ENCODE results near the gene MYH4.

Gene MYH4

GRCh38 chr17:10421900-10422542, 47.3 kb downstream of the MYH4 start, which contains the start of gene MYH8:
Gene MYH8, minus strand, starts transcription at chr17:10421950. Its CDS starts 1,723 bp downstream, at chr17:10420227.
- no peak for DNase-seq (ENCODE audit: low read depth in 3 of 3)

- DNase-seq (ENCODE audit: low read depth in 3 of 3), result no peak
Observed at GRCh38 chr17:10421211-10421610, 48.1 kb downstream of the MYH4 start.

DNA sequence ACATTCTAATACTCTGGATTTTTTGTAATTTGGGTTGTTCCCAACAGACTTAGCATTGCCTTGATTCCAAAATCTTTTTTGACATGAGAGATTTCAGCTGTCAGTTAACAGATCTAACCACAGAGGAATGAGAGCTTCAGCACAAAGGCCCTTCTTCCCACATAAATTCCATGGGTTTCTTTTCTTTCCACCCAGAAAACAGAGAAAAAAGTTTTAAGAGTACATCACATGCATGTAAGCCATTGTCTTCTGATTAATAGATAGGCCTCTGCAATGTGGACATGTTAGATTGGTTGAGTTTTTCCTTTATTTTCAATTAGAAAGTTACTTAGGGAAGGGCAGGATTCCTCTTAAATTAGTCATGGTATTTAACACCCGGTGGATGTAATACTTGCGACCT, 48.5 kb downstream of the MYH4 start:
- DNase-seq (ENCODE audit: low read depth in 3 of 3), result no peak

DNA sequence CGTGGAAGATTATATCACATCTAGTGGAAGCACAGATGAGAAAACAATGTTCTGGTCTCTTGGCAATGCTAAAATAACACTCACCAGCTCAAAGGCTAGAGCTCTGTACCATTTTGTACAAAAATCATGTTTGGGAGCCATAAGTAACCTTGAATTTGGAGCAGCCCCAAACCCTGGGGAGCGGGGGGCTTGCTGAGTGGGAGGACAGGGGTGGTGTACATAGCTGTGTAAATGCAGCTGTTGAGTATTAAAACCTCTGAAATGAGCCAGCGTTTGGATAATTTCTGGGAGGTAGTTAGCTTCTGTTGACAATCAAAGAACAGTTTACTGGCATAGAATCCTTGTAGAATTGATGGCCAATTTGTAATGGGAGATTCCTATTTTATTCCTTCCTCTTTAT, 51.9 kb downstream of the MYH4 start:
- DNase-seq (ENCODE audit: low read depth in 3 of 3), result no peak

- DNase-seq (ENCODE audit: low read depth in 3 of 3), result no peak
Observed at GRCh38 chr17:10415161-10415560, 54.2 kb downstream of the MYH4 start.

GRCh38 chr17:10403589-10403988, 65.8 kb downstream of the MYH4 start:
- no peak for DNase-seq (ENCODE audit: low read depth in 3 of 3)

DNA sequence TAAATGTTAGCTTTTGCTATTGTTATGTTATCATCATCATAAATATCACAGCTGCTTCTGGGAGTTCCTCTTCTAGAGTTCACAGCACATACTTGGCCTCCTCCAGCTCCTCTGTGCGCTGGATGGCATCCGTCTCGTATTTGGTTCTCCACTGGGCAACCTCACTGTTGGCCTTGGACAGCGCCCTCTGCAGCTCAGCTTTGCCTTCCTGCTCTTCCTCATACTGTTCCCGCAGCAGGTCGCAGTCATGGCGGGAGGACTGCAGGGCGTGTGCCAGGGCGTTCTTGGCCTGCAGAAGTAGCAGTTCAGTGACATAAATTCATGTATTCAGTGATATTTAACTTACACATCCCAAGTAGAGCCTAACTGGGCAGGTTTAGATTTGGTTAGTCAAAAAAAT, 71.0 kb downstream of the MYH4 start:
- DNase-seq (ENCODE audit: low read depth in 3 of 3), result no peak

GRCh38 chr17:10396524-10397163, 72.7 kb downstream of the MYH4 start:
- no peak for DNase-seq (ENCODE audit: low read depth in 3 of 3)

DNA sequence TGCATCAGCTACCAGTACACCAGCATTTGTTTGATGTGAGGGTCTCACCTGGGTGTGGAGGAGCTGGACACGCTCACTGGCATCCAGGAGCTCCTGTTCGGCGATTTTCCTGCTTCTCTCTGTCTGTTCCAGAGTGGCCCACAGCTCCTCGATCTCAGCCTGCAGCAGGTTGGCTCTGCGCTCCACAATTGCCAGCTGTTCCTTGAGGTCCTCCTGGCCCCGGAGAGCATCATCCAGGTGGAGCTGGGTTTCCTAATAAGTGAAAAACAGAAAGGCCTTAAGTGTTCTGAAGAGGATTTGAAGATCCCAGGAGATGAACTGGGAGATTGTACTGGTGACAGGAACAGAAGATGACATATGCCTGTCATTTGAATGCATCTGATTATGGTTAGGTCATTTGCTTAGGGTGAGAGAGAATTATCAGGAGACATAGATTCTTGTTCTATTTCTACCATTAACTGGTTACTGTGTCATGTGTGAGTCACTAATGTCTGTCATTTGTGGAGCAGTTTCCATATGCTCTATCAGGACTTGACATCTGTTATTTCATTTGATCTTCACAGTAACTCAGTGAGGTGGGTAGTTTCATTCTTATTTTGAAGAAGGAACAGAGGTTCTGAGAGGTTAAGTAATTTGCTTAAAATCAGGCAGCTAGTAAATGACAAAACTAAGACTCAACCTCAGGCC, 75.0 kb downstream of the MYH4 start:
- no peak for DNase-seq (ENCODE audit: low read depth in 3 of 3)
